Lung (tissue), 12 donors: ENCODE measurements around the gene SENP3. TPM values are rescaled to one million over a fixed set of nuclear protein-coding genes. Genes with fewer than 3 reads are reported as not detected.

ENCODE experiments used
- ATAC-seq: fragments of 200-7000 bp; cut with Tn5 transposase; one replicate; pipeline ENCODE4 v1.9.1; 2020; ENCODE audit warnings: moderate number of reproducible peaks; ENCODE audit not compliant: insufficient read depth, low FRiP score
- DNase-seq, 3 donors: peaks; one replicate each; pipeline ENCODE4 v3.0.0-alpha.2; 2013 to 2017
- H3K27ac ChIP-seq, 2 donors: one replicate each; pipeline ENCODE4 v1.5.1; 2013; ENCODE audit warnings: mild to moderate bottlenecking in 2 of 2, moderate library complexity in 2 of 2, control low read depth in 1 of 2, inconsistent platforms in 1 of 2, low read depth in 1 of 2, low read length in 1 of 2
- H3K27me3 ChIP-seq, 3 donors: one replicate each; pipeline ENCODE4 v1.5.1; 2013; ENCODE audit warnings: low read length in 2 of 3; ENCODE audit not compliant: control insufficient read depth in 3 of 3, insufficient read depth in 3 of 3
- H3K36me3 ChIP-seq, 4 donors: one replicate each; pipeline ENCODE4 v1.5.1; 2013; ENCODE audit warnings: low read length in 4 of 4, mild to moderate bottlenecking in 1 of 4, moderate library complexity in 1 of 4; ENCODE audit not compliant: control insufficient read depth in 4 of 4, insufficient read depth in 4 of 4
- H3K4me1 ChIP-seq, 5 donors: one replicate each; pipeline ENCODE4 v1.5.1; 2013; ENCODE audit warnings: low read length in 5 of 5, mild to moderate bottlenecking in 2 of 5, moderate library complexity in 1 of 5; ENCODE audit not compliant: control insufficient read depth in 5 of 5, insufficient read depth in 5 of 5
- H3K4me3 ChIP-seq: one replicate; pipeline ENCODE4 v1.5.1; 2013; ENCODE audit warnings: mild to moderate bottlenecking, control low read depth, moderate library complexity
- H3K9ac ChIP-seq, 2 donors: one replicate each; pipeline ENCODE4 v1.5.1; 2013; ENCODE audit warnings: low read length in 2 of 2, control low read depth in 1 of 2; ENCODE audit not compliant: insufficient read depth in 1 of 2
- H3K9me3 ChIP-seq, 4 donors: one replicate each; pipeline ENCODE4 v1.5.1; 2013; ENCODE audit warnings: low read length in 3 of 4, mild to moderate bottlenecking in 1 of 4, moderate library complexity in 1 of 4; ENCODE audit not compliant: control insufficient read depth in 4 of 4, insufficient read depth in 3 of 4
- CTCF ChIP-seq: IDR thresholded peaks from 2 replicates; pipeline ENCODE4 v1.5.1; 2012; ENCODE audit warnings: mild to moderate bottlenecking; ENCODE audit errors: control extremely low read depth, extremely low read depth
- WGBS, 2 donors: extraction: QIAGEN DNeasy Blood & Tissue Kit; methylation state at CpG; one replicate each; pipeline ENCODE4 v1.1.7; 2013; 5-methylcytosine and 5-hydroxymethylcytosine counted together
- polyA plus RNA-seq, 2 donors: library from polyadenylated mRNA; stranded (reverse); fragments of 200-250 nt; gene quantifications; one replicate each; pipeline ENCODE4 v1.2.1, GENCODE V29; 2013
- total RNA-seq, 2 donors: library from RNA; depleted of rRNA in 1 of 2; stranded (reverse); fragments of >200 nt in 1 of 2; gene quantifications; one replicate each; pipeline ENCODE4 v1.2.1, GENCODE V29; 2014 to 2021
- donor health status: control.
- donor health status: control.
- donor health status: Bipolar disorder and iron deficiency.
- donor health status: healthy.
- donor health status: DM: yes; HTN: yes; CAD: no.

Gene SENP3
- total and polyA plus RNA-seq, 4 donors = 34.0 to 54.4 (median 48.6) TPM

GRCh38 chr17:7557775-7558543, 3.8 kb upstream of the SENP3 start:
- Histone ChIP-seq H3K9me3 (no peaks in the 10 kb centered on the region), H3K27me3 (no peaks in the 10 kb centered on the region), H3K27ac (peak overlapping the region; percentile 77 to 95), H3K9ac (peak overlapping the region; percentile 31 to 66), H3K4me3 (no peak overlapping the region), H3K36me3 (peaks cover 0 to 6% (median 3%) of the 10 kb centered on the region in 4 donors), H3K4me1 (peaks cover 0 to 48% (median 23%) of the 10 kb centered on the region in 5 donors)
- WGBS, 2 donors = 6 to 7% methylated on average over 21 of the region's 21 CpGs
- TF ChIP-seq CTCF = no peak
- DNase-seq (peak; percentile 88 to 98 (median 96)), ATAC-seq (peak; percentile 63)

DNA sequence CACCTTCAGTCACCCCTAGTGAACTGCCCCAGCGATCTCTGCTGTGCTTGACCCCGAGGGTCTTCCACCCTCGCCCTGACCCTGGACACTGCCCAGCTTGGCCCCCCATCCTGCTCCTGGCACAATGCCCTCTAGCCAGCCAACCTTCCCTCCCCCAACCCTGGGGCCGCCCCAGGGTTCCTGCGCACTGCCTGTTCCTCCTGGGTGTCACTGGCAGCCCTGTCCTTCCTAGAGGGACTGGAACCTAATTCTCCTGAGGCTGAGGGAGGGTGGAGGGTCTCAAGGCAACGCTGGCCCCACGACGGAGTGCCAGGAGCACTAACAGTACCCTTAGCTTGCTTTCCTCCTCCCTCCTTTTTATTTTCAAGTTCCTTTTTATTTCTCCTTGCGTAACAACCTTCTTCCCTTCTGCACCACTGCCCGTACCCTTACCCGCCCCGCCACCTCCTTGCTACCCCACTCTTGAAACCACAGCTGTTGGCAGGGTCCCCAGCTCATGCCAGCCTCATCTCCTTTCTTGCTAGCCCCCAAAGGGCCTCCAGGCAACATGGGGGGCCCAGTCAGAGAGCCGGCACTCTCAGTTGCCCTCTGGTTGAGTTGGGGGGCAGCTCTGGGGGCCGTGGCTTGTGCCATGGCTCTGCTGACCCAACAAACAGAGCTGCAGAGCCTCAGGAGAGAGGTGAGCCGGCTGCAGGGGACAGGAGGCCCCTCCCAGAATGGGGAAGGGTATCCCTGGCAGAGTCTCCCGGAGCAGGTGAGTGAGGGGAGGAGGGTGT, 3.0 kb upstream of the SENP3 start, which contains the start of gene TNFSF13:
TNFSF13 (plus strand) TSS at position 207 of the 776 bp plus-strand sequence; CDS start at position 497, 290 bp downstream.
- no peaks in the 10 kb centered on the region for H3K9me3 ChIP-seq
- WGBS, 2 donors = 8 to 18% methylated on average over 15 to 16 of the region's 16 CpGs
- no peak for ATAC-seq
- peak within 1 kb of the TSS; percentile 31 to 66 for H3K9ac ChIP-seq
- H3K36me3 ChIP-seq = peaks cover 0 to 12% (median 1%) of the 10 kb centered on the region in 4 donors
- no peaks in the 10 kb centered on the region for H3K27me3 ChIP-seq
- peaks cover 0 to 50% (median 23%) of the 10 kb centered on the region in 5 donors for H3K4me1 ChIP-seq
- TF ChIP-seq CTCF = no peak
- H3K4me3 ChIP-seq = peak within 1 kb of the TSS; percentile 23
- peak within 1 kb of the TSS; percentile 77 to 95 for H3K27ac ChIP-seq
- DNase-seq = no peak

- H3K36me3 ChIP-seq = peaks cover 0 to 16% (median 7%) of the 10 kb centered on the region in 4 donors
- no peaks in the 10 kb centered on the region for H3K27me3 ChIP-seq
- H3K9ac ChIP-seq = peak overlapping the region in 1 of 2 donors; percentile 95
- peak overlapping the region; percentile 77 to 95 for H3K27ac ChIP-seq
- 37 to 52% methylated on average over 18 of the region's 18 CpGs for WGBS, 2 donors
- DNase-seq (peak in 2 of 3 donors; percentile 38 to 58), ATAC-seq (no peak)
- no peaks in the 10 kb centered on the region for H3K9me3 ChIP-seq
- H3K4me1 ChIP-seq = peaks cover 0 to 50% (median 27%) of the 10 kb centered on the region in 5 donors
- TF ChIP-seq CTCF = no peak
- H3K4me3 ChIP-seq = peak overlapping the region; percentile 23
These were observed 2.2 kb upstream of the SENP3 start for GRCh38 chr17:7559320-7560171.
